Testis (tissue), 3 donors: Measurements from ENCODE around the gene SSBP3. TPM values are rescaled to one million over a fixed set of nuclear protein-coding genes. Genes with fewer than 3 reads are reported as not detected.

Source experiments
- DNase-seq: peaks from one replicate; pipeline ENCODE4 v3.0.0-alpha.2; 2019
- H3K27ac ChIP-seq, 2 donors: fragments of 200-600 bp; sonication (generic); one replicate each; pipeline ENCODE4 v1.5.1; 2019
- H3K27me3 ChIP-seq: fragments of 200-600 bp; sonication (generic); one replicate; pipeline ENCODE4 v1.5.1; 2019
- H3K36me3 ChIP-seq: fragments of 200-600 bp; sonication (generic); one replicate; pipeline ENCODE4 v1.5.1; 2017; ENCODE audit warnings: low read depth; ENCODE audit errors: missing control alignments
- H3K4me1 ChIP-seq: fragments of 200-600 bp; sonication (generic); one replicate; pipeline ENCODE4 v1.5.1; 2019
- H3K4me3 ChIP-seq, 2 donors: fragments of 200-600 bp; sonication (generic); one replicate each; pipeline ENCODE4 v1.5.1; 2017 to 2019
- H3K9me3 ChIP-seq: fragments of 200-600 bp; sonication (generic); one replicate; pipeline ENCODE4 v1.5.1; 2017
- CTCF ChIP-seq, 3 experiments: fragments of 450-650 bp in 2 of 3; fragments of 200-600 bp in 1 of 3; sonication (generic) in 1 of 3; IDR thresholded peaks; one replicate each; pipeline ENCODE4 v1.5.1; 2016 to 2019; ENCODE audit warnings: antibody characterized with exemption in 3 of 3, mild to moderate bottlenecking in 2 of 3, moderate library complexity in 1 of 3
- POLR2A ChIP-seq: fragments of 450-650 bp; IDR thresholded peaks from one replicate; pipeline ENCODE4 v1.6.1; 2017; ENCODE audit warnings: antibody characterized with exemption, mild to moderate bottlenecking, moderate library complexity
- WGBS, 2 donors: methylation state at CpG; one replicate each; pipeline ENCODE4 v1.1.5; 2018; 5-methylcytosine and 5-hydroxymethylcytosine counted together
- intact Hi-C: fragments of 100-400 bp; cut with DNase I; formaldehyde crosslinking; loops from one replicate; pipeline ENCODE4 v1.15.1; 2023; ENCODE audit warnings: low total_unique reads
- polyA plus RNA-seq: library from polyadenylated mRNA; stranded (reverse); fragments of 350-450 nt; fragmentation: Illumina TruSeq; extraction: RNeasy Lipid Tissue Mini Kit (QIAGEN cat#74804); gene quantifications from one replicate; pipeline ENCODE4 v1.2.3, GENCODE V29; 2014; ENCODE audit warnings: low read depth, low replicate concordance; ENCODE audit not compliant: insufficient read depth
- total RNA-seq, 2 donors: library from RNA; depleted of rRNA; stranded (reverse); fragments of >200 nt; gene quantifications; one replicate each; pipeline ENCODE4 v1.2.3, GENCODE V29; 2016

The SSBP3 gene
- total and polyA plus RNA-seq, 3 donors from 2014 or later, result 88.8 to 99.0 (median 91.6) TPM

GRCh38 chr1:54379555-54380289 lies 26.5 kb downstream of the SSBP3 start:
- no peak for TF ChIP-seq POLR2A
- TF ChIP-seq CTCF (IDR thresholded peaks at IDR 0.05), result no peak
- no peaks in the 10 kb centered on the region for H3K36me3 ChIP-seq
- H3K4me1 ChIP-seq, result peaks cover 78% of the 10 kb centered on the region
- 36 to 71% methylated on average over 21 to 23 of the region's 23 CpGs for WGBS, 2 donors
- H3K27me3 ChIP-seq, result no peaks in the 10 kb centered on the region
- no peak overlapping the region for H3K4me3 ChIP-seq
- H3K9me3 ChIP-seq, result no peaks in the 10 kb centered on the region
- DNase-seq, result peak; percentile 82
- intact Hi-C loops, result no loop called here
- peak overlapping the region; percentile 50 to 56 for H3K27ac ChIP-seq

DNA sequence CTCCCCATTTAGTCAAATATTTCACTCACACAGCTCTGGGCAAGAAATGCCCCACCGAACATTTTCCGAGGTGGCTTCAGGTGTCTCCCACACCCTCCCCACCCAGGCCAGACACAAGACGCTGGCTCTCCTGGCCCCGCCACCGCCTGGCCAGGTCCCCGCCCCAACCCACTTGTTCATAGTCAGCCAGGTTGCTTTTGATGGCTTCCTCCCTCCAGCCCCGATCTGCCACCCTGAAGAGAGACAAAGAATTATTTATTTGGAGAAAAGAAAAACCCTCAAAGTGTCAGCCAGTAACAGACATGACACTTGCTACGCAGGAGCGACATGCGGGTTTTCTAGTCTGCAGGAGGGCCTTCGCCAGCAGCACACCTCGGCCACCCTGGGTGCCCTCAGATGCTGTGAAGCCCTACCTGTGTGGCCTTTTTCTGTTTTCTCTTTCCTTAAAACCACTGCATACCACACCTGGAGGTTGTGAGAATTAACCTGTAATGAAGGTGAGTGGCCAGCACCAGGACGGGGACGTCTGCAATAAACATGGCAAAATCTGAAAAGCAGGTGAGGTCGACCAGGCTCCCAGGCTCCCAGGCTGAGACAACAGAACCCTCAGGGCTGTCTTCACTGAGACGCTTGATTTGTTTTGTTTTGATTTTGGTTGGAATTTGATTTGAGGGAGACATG lies 27.2 kb downstream of the SSBP3 start:
- WGBS, 2 donors, result 69 to 79% methylated on average over 16 of the region's 16 CpGs
- Histone ChIP-seq H3K27me3 (no peaks in the 10 kb centered on the region), H3K4me1 (peaks cover 76% of the 10 kb centered on the region), H3K4me3 (no peak overlapping the region), H3K9me3 (no peaks in the 10 kb centered on the region), H3K27ac (peak overlapping the region; percentile 33 to 50), H3K36me3 (no peaks in the 10 kb centered on the region)
- no peak for DNase-seq
- intact Hi-C loops, result no loop called here
- TF ChIP-seq POLR2A, result no peak
- TF ChIP-seq CTCF (IDR thresholded peaks at IDR 0.05), result no peak

- intact Hi-C loops, result no loop called here
- 70% methylated on average over 17 of the region's 17 CpGs for WGBS, 2 donors
- H3K27me3 ChIP-seq, result no peaks in the 10 kb centered on the region
- no peak for DNase-seq
- no peak for TF ChIP-seq CTCF (IDR thresholded peaks at IDR 0.05)
- TF ChIP-seq POLR2A, result no peak
- H3K9me3 ChIP-seq, result no peaks in the 10 kb centered on the region
- H3K4me1 ChIP-seq, result peaks cover 73% of the 10 kb centered on the region
- no peak overlapping the region for H3K4me3 ChIP-seq
- H3K27ac ChIP-seq, result peak overlapping the region; percentile 22 to 33
- no peaks in the 10 kb centered on the region for H3K36me3 ChIP-seq
Measured at GRCh38 chr1:54378157-54378873, 27.9 kb downstream of the SSBP3 start.

DNA sequence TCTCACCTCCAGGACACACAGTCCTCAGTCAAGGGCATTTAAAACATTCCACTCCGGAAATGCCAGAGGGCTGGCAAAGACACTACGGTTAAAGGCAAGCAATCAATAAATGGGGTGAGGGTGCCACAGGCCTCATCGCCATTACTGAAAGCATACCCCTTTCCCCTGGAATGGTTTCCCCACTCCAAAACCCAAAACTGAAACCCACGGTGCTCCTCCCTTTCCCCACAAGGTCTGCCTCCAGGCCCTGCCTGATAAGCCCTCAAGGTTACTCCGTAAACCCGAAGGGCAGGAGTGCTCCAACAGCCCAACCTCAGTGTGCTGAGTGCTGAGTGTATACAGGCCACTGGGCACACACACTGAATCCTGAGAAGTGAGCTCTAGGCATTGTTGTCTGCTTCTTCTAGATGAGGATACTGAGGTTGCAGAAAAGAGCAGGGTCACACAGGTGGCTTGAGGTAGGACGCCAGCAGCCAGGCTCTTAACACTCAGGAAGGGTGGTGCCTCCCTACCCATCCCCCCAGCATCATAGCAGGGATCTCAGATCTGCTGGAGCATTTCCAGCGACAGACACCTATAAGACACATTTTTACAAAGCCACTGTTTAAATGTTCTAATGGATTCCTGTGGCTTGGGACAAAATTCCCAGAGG lies 29.0 kb downstream of the SSBP3 start:
- no peak overlapping the region for H3K4me3 ChIP-seq

More for the DNA sequence above, 29.0 kb downstream of the SSBP3 start:
- no peak for DNase-seq
- H3K27me3 ChIP-seq, result no peaks in the 10 kb centered on the region
- WGBS, 2 donors, result 51 to 71% methylated on average over 8 of the region's 8 CpGs
- TF ChIP-seq POLR2A, result no peak
- no peak for TF ChIP-seq CTCF (IDR thresholded peaks at IDR 0.05)
- peaks cover 69% of the 10 kb centered on the region for H3K4me1 ChIP-seq
- intact Hi-C loops, result no loop called here
- H3K36me3 ChIP-seq, result no peaks in the 10 kb centered on the region
- no peaks in the 10 kb centered on the region for H3K9me3 ChIP-seq
- peak overlapping the region in 1 of 2 donors; percentile 37 for H3K27ac ChIP-seq
